CD4-positive, alpha-beta memory T cell (primary cell): ENCODE results near the gene YTHDF1. TPM values are rescaled to one million over a fixed set of nuclear protein-coding genes. Genes with fewer than 3 reads are reported as not detected.

Experiments used
- CTCF ChIA-PET: fragments of 350-600 bp; sonication (Branson Sonifier 250); formaldehyde crosslinking; loops from one replicate; lab custom pipeline; 2021; ENCODE audit warnings: inconsistent platforms; ENCODE audit not compliant: partially characterized antibody; lab: Charles Lee
- POLR2A ChIA-PET: fragments of 350-600 bp; sonication (Branson Sonifier 250); formaldehyde crosslinking; loops from one replicate; lab custom pipeline; 2021; ENCODE audit not compliant: partially characterized antibody; lab: Charles Lee
- DNase-seq, 5 donors: peaks; one replicate each; pipeline versions ENCODE4 v3.0.0 to v3.0.0-alpha.2; 2020 to 2022; ENCODE audit warnings: mixed read lengths in 1 of 5
- H3K27ac ChIP-seq: one replicate; pipeline ENCODE4 v1.7.0; 2013; ENCODE audit warnings: low read depth, low read length
- H3K27me3 ChIP-seq: 2 replicates; pipeline ENCODE4 v1.7.0; 2013; ENCODE audit warnings: mild to moderate bottlenecking, low read length, moderate library complexity; ENCODE audit not compliant: insufficient read depth
- H3K36me3 ChIP-seq: 2 replicates; pipeline ENCODE4 v1.7.0; 2013; ENCODE audit warnings: mild to moderate bottlenecking, low read length, moderate library complexity; ENCODE audit not compliant: insufficient read depth
- H3K4me1 ChIP-seq: 2 replicates; pipeline ENCODE4 v1.7.0; 2013; ENCODE audit warnings: mild to moderate bottlenecking, low read length, moderate library complexity; ENCODE audit not compliant: insufficient read depth
- H3K4me3 ChIP-seq, 2 donors: one replicate each; pipeline ENCODE4 v1.7.0; 2013; ENCODE audit warnings: low read length in 2 of 2, mild to moderate bottlenecking in 1 of 2
- H3K9me3 ChIP-seq, 2 donors: one replicate each; pipeline ENCODE4 v1.7.0; 2013; ENCODE audit warnings: low read length in 2 of 2, control low read depth in 1 of 2; ENCODE audit not compliant: control insufficient read depth in 1 of 2
- H3K27ac Mint-ChIP-seq, 7 donors: one replicate each; pipeline ENCODE4 v1.8.0; 2020 to 2021; ENCODE audit warnings: mixed read lengths in 7 of 7, mild to moderate bottlenecking in 6 of 7, inconsistent platforms in 3 of 7, moderate library complexity in 3 of 7
- H3K27me3 Mint-ChIP-seq, 2 donors: one replicate each; pipeline ENCODE4 v1.8.0; 2020 to 2021; ENCODE audit warnings: mixed read lengths in 2 of 2
- H3K36me3 Mint-ChIP-seq, 2 donors: one replicate each; pipeline ENCODE4 v1.8.0; 2020 to 2021; ENCODE audit warnings: mixed read lengths in 2 of 2, inconsistent platforms in 1 of 2, mild to moderate bottlenecking in 1 of 2
- H3K4me1 Mint-ChIP-seq, 4 donors: one replicate each; pipeline ENCODE4 v1.8.0; 2020 to 2021; ENCODE audit warnings: mixed read lengths in 4 of 4, mild to moderate bottlenecking in 1 of 4
- H3K4me3 Mint-ChIP-seq, 8 donors: one replicate each; pipeline ENCODE4 v1.8.0; 2020 to 2021; ENCODE audit warnings: mixed read lengths in 8 of 8, mild to moderate bottlenecking in 7 of 8, moderate library complexity in 6 of 8, inconsistent platforms in 3 of 8
- H3K9me3 Mint-ChIP-seq, 8 donors: one replicate each; pipeline ENCODE4 v1.8.0; 2020 to 2021; ENCODE audit warnings: mixed read lengths in 8 of 8, mild to moderate bottlenecking in 5 of 8, inconsistent platforms in 3 of 8, moderate library complexity in 1 of 8
- intact Hi-C: fragments of 100-400 bp; cut with micrococcal nuclease; formaldehyde crosslinking; loops from one replicate; pipeline ENCODE4 v1.15.1; 2023
- polyA plus RNA-seq, 2 donors: library from polyadenylated mRNA; unstranded; fragments of 300-500 nt; fragmentation: Illumina TruSeq; gene quantifications; one replicate each; pipeline ENCODE4 v1.2.3, GENCODE V29; 2021
- total RNA-seq, 2 experiments: library from RNA; stranded (reverse); gene quantifications; one replicate each; pipeline ENCODE4 v1.2.3, GENCODE V29; 2021

The YTHDF1 gene
- total and polyA plus RNA-seq, 4 experiments from 2014 or later, result 21.1 to 48.1 (median 45.4) TPM

DNA sequence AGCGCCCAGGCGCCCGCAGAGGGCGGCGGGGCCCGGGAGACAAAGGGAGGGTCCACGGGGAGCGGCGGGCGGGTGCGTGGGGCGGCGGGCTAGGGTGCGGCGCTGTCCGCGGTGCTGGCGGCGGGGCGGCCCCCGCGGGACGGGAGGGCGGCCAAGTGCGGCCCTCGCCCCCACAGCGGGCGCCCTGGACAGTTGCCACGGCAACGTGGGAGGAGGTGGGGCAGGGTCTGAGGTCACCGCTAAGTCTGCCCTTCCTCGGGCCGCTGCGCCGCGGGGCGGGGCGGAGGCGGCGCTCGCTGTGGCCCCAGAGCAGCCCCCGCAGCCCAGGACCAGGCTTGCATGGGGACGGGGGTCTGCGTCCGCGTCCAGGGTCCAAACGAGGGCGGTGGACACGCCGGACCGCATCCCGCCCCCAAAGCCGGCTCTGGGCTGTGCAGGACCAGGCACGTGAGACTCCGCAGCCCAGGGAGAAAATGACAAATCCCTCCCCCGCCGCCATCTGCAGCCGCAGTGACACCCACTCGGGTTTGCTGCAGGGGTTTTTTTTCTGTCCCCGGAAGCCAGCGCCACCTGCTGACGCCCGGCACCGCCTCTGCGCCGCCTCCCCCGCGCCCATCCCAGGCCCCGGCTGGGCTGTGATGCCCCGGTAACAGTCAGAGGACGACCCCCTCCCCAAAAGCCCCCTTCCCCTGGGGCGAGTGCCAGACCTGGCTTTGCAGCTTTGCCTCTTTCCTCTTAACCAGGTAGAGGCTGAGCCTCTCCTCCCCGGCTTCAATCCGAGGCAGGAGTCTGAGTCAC is 36.8 kb downstream of the YTHDF1 start:
- DNase-seq, result peak; percentile 63 to 76 (median 67)
- Histone ChIP-seq H3K4me1 (peaks cover 16% of the 10 kb centered on the region), H3K4me3 (peak overlapping the region in 1 of 2 donors; percentile 24), H3K27me3 (peaks cover 21% of the 10 kb centered on the region), H3K27ac (no peak overlapping the region), H3K36me3 (no peaks in the 10 kb centered on the region), H3K9me3 (no peaks in the 10 kb centered on the region)
- ChIA-PET CTCF (interaction anchor here (2.9 kb wide), 1 partner anchor 123 kb away, joined by 19 read pairs; no protein-coding TSS in a partner anchor), POLR2A (interaction anchor here (1.0 kb wide), 1 partner anchor 77 kb away, joined by 3 read pairs; no protein-coding TSS in a partner anchor)
- H3K36me3 Mint-ChIP-seq, result no peaks in the 10 kb centered on the region
- H3K4me3 Mint-ChIP-seq, result peak overlapping the region; percentile 35 to 76 (median 58)
- H3K4me1 Mint-ChIP-seq, result peaks cover 4 to 15% (median 10%) of the 10 kb centered on the region in 4 donors
- peaks cover 26 to 27% of the 10 kb centered on the region in 2 donors for H3K27me3 Mint-ChIP-seq
- H3K9me3 Mint-ChIP-seq, result no peaks in the 10 kb centered on the region
- intact Hi-C loops, result loop anchor here (1.0 to 5.0 kb wide), 2 partner anchors 77 to 123 kb away; no protein-coding TSS in a partner anchor
- peak overlapping the region in 1 of 7 donors; percentile 60 for H3K27ac Mint-ChIP-seq

DNA sequence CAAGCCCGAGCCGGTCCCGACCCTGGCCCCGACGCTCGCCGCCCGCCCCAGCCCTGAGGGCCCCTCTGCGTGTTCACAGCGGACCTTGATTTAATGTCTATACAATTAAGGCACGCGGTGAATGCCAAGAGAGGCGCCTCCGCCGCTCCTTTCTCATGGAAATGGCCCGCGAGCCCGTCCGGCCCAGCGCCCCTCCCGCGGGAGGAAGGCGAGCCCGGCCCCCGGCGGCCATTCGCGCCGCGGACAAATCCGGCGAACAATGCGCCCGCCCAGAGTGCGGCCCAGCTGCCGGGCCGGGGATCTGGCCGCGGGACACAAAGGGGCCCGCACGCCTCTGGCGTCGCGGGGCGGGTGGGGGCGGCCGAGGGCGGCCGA is 37.5 kb downstream of the YTHDF1 start:
- CTCF ChIA-PET, result no interaction called here
- Mint-ChIP-seq H3K4me3 (no peak overlapping the region), H3K27me3 (peaks cover 25 to 27% of the 10 kb centered on the region in 2 donors), H3K9me3 (no peaks in the 10 kb centered on the region), H3K4me1 (peaks cover 4 to 15% (median 10%) of the 10 kb centered on the region in 4 donors), H3K36me3 (no peaks in the 10 kb centered on the region), H3K27ac (no peak overlapping the region)
- Histone ChIP-seq H3K9me3 (no peaks in the 10 kb centered on the region), H3K27ac (no peak overlapping the region), H3K4me1 (peaks cover 16% of the 10 kb centered on the region), H3K4me3 (no peak overlapping the region), H3K36me3 (no peaks in the 10 kb centered on the region), H3K27me3 (peaks cover 24% of the 10 kb centered on the region)
- intact Hi-C loops, result loop anchor here (5.0 kb wide), 1 partner anchor 76 kb away; no protein-coding TSS in a partner anchor
- POLR2A ChIA-PET, result no interaction called here
- no peak for DNase-seq

DNA sequence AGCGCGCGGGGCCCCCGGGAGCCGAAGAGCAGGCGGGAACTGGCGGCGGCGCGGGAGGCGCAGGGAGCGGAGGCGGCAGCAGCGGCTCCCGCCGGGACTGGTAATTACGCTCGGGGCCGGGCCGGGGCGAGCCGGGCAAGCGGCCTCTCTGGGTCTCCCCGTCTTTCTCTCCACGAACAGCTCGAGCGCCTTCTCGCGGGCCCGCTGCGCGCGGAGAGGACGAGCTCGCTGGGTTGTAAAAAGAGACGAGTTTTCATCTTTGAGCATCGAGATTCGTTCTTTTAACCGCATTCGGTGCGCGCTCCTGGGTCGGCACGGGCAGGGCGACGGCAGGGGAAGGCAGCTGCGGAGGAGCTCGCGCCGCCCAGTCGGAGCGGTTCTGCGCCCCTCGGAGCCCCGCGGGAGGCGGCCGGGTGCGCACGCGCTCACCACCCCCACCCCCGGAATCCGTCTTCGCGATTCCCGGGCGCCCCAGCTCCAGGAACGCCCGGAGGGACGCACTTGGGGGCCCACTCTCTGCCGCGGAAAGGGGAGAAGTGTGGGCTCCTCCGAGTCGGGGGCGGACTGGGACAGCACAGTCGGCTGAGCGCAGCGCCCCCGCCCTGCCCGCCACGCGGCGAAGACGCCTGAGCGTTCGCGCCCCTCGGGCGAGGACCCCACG is 38.0 kb downstream of the YTHDF1 start:
- Mint-ChIP-seq H3K4me1 (peaks cover 4 to 15% (median 10%) of the 10 kb centered on the region in 4 donors), H3K4me3 (peak overlapping the region in 4 of 8 donors; percentile 38 to 67 (median 54)), H3K36me3 (no peaks in the 10 kb centered on the region), H3K9me3 (no peaks in the 10 kb centered on the region), H3K27me3 (peaks cover 25 to 27% of the 10 kb centered on the region in 2 donors), H3K27ac (no peak overlapping the region)
- Histone ChIP-seq H3K27me3 (peaks cover 24% of the 10 kb centered on the region), H3K4me1 (peaks cover 16% of the 10 kb centered on the region), H3K27ac (no peak overlapping the region), H3K9me3 (no peaks in the 10 kb centered on the region), H3K4me3 (no peak overlapping the region), H3K36me3 (no peaks in the 10 kb centered on the region)
- intact Hi-C loops, result loop anchor here (5.0 kb wide), 1 partner anchor 76 kb away; no protein-coding TSS in a partner anchor
- ChIA-PET CTCF (no interaction called here), POLR2A (no interaction called here)
- DNase-seq, result peak in 1 of 5 donors; percentile 9

DNA sequence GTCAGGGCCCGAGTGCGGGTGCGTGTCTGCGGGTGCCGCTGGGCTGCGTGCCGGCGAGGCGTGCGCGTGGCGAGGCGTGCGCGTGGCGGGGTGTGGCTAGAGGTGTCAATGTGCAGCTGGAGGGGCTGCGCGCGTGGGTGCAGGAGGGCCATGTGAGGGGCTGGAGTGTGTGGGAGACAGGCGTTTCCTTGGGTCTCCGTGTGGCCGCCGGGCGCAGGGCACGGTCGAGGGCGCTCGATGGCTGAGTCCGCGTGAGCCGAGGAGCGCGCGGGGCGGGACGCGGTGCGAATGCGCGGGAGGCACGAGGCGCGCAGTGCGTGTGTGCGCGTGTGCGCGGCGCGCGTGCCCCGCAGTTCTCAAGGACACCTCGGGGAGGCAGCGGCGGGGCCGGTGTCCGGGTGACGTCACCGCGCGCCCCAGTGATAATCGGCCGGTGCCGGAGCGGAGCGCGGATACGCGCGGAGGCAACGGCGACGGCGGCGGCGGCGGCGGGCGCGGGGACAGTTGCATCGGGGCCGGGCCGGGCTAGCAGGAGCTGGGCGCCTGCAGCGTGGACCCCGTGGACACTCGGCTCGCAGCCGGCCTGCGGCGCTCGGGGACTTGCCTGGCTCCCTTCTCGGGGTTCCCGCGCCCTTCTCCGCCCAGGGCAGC is 38.7 kb downstream of the YTHDF1 start:
- no peaks in the 10 kb centered on the region for H3K36me3 Mint-ChIP-seq
- peak overlapping the region in 2 of 8 donors; percentile 13 to 21 for H3K4me3 Mint-ChIP-seq
- no peak overlapping the region for H3K27ac Mint-ChIP-seq
- H3K9me3 Mint-ChIP-seq, result no peaks in the 10 kb centered on the region
- ChIA-PET POLR2A (no interaction called here), CTCF (no interaction called here)
- H3K4me1 Mint-ChIP-seq, result peaks cover 4 to 15% (median 10%) of the 10 kb centered on the region in 4 donors
- H3K27ac ChIP-seq, result no peak overlapping the region
- peaks cover 24 to 27% of the 10 kb centered on the region in 2 donors for H3K27me3 Mint-ChIP-seq
- peaks cover 16% of the 10 kb centered on the region for H3K4me1 ChIP-seq
- no peaks in the 10 kb centered on the region for H3K9me3 ChIP-seq
- intact Hi-C loops, result loop anchor here (5.0 kb wide), 1 partner anchor 75 kb away; no protein-coding TSS in a partner anchor
- DNase-seq, result peak in 1 of 5 donors; percentile 8
- no peaks in the 10 kb centered on the region for H3K36me3 ChIP-seq
- H3K27me3 ChIP-seq, result peaks cover 24% of the 10 kb centered on the region
- no peak overlapping the region for H3K4me3 ChIP-seq

DNA sequence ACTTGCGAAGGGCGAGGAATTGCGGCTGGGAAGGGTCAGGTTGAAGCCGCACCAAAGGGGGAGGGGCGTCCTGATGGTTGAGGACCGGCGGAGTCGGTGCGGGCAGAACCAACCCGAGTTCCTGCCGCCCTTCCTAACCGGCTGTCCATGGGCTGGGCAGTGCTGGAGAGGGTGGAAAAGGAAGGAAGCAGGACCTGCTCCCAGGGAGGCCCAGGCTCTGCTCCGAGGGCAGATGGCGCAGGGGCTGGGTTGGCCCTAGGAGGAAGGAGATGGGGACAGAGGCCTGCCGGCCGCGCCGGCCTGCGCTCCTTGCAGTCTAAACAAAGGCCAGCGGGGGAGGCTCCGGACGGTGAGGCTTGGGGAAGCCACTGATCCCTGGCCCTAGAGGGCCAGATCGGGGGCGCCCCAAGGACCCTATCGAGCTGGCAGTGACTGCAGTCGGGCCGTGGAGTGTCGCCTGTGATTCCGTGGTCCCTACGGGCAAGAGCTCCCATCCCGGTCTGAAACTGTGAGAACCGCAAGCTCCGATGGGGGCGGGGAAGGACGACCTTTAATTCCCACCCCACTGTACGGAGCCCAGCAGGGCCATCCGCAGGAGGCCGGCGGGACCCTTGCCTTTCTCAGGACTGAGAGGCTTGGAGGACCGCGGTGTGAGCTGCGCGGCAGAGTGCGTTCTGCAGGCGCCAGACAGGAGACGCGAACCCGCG is 39.4 kb downstream of the YTHDF1 start:
- Mint-ChIP-seq H3K4me1 (peaks cover 4 to 15% (median 10%) of the 10 kb centered on the region in 4 donors), H3K9me3 (no peaks in the 10 kb centered on the region), H3K4me3 (peak overlapping the region in 6 of 8 donors; percentile 6 to 76 (median 58)), H3K27ac (peak overlapping the region in 2 of 7 donors; percentile 46 to 68), H3K36me3 (no peaks in the 10 kb centered on the region), H3K27me3 (peaks cover 28 to 31% of the 10 kb centered on the region in 2 donors)
- intact Hi-C loops, result loop anchor here (5.0 kb wide), 1 partner anchor 74 kb away; no protein-coding TSS in a partner anchor
- Histone ChIP-seq H3K4me1 (peaks cover 16% of the 10 kb centered on the region), H3K27ac (no peak overlapping the region), H3K4me3 (no peak overlapping the region), H3K36me3 (no peaks in the 10 kb centered on the region), H3K9me3 (no peaks in the 10 kb centered on the region), H3K27me3 (peaks cover 24% of the 10 kb centered on the region)
- ChIA-PET CTCF (no interaction called here), POLR2A (no interaction called here)
- no peak for DNase-seq

DNA sequence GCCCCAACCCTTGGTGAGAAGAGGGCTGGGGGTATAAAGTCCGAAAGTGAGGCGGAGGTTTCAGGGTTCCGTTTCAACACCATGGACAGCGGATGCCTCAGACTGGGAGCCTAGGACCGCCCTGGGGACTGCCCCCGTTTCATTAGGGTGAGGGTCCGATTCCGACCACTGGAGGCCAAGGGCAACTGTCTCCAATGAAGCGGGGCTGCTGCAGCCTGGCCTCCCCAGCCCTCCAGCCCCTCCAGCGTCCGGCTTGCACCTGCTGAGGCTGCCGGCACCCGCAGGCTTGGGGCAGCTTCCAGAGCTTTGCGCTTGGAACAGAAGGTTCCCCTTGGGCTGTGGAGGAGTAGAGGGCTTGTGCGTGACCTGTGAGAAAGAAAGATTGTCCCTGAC is 39.9 kb downstream of the YTHDF1 start:
- ChIA-PET POLR2A (no interaction called here), CTCF (no interaction called here)
- H3K9me3 ChIP-seq, result no peaks in the 10 kb centered on the region
- H3K4me1 ChIP-seq, result peaks cover 16% of the 10 kb centered on the region
- H3K36me3 ChIP-seq, result no peaks in the 10 kb centered on the region
- H3K27ac ChIP-seq, result no peak overlapping the region
- H3K4me3 ChIP-seq, result no peak overlapping the region
- Mint-ChIP-seq H3K27ac (peak overlapping the region in 2 of 7 donors; percentile 46 to 68), H3K27me3 (peaks cover 27 to 30% of the 10 kb centered on the region in 2 donors), H3K4me3 (peak overlapping the region in 4 of 8 donors; percentile 53 to 76 (median 64)), H3K36me3 (no peaks in the 10 kb centered on the region), H3K9me3 (no peaks in the 10 kb centered on the region), H3K4me1 (peaks cover 4 to 15% (median 10%) of the 10 kb centered on the region in 4 donors)
- intact Hi-C loops, result loop anchor here (5.0 kb wide), 1 partner anchor 74 kb away; no protein-coding TSS in a partner anchor
- no peak for DNase-seq
- peaks cover 23% of the 10 kb centered on the region for H3K27me3 ChIP-seq
